Ovary (tissue), 3 donors: ENCODE data around the gene KRT7.

ENCODE experiments used
- EP300 ChIP-seq: sonication (generic); formaldehyde crosslinking; IDR thresholded peaks from one replicate; pipeline ENCODE4 v1.6.1; 2017; ENCODE audit warnings: antibody characterized with exemption
- POLR2A ChIP-seq: fragments of 450-650 bp; IDR thresholded peaks from one replicate; pipeline ENCODE4 v1.6.1; 2017; ENCODE audit warnings: antibody characterized with exemption, mild to moderate bottlenecking, moderate library complexity
- TF ChIP-seq, protein P1 (sequence below), 3 donors: fragments of 450-650 bp in 2 of 3; fragments of 200-600 bp in 1 of 3; IDR thresholded peaks; one replicate each; pipeline versions ENCODE4 v1.5.1 to v1.8.0; 2016 to 2022; ENCODE audit warnings: antibody characterized with exemption in 3 of 3, mild to moderate bottlenecking in 1 of 3
- donor health status: DM: no; HTN: no; CAD: no.

GRCh38 chr12:52270541-52271070, 37.6 kb downstream of the KRT7 start:
- TF ChIP-seq, protein P1, sequence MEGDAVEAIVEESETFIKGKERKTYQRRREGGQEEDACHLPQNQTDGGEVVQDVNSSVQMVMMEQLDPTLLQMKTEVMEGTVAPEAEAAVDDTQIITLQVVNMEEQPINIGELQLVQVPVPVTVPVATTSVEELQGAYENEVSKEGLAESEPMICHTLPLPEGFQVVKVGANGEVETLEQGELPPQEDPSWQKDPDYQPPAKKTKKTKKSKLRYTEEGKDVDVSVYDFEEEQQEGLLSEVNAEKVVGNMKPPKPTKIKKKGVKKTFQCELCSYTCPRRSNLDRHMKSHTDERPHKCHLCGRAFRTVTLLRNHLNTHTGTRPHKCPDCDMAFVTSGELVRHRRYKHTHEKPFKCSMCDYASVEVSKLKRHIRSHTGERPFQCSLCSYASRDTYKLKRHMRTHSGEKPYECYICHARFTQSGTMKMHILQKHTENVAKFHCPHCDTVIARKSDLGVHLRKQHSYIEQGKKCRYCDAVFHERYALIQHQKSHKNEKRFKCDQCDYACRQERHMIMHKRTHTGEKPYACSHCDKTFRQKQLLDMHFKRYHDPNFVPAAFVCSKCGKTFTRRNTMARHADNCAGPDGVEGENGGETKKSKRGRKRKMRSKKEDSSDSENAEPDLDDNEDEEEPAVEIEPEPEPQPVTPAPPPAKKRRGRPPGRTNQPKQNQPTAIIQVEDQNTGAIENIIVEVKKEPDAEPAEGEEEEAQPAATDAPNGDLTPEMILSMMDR (IDR thresholded peaks at IDR 0.05) = no peak
- no peak for TF ChIP-seq POLR2A
- TF ChIP-seq EP300 = no peak
